Stimulated activated memory B cell treated with anti-CD40 and anti-IgM and Interleukin-4, amounts not matched to agents 10 μg/mL and 1 μg/mL and 100 μg/mL, for 72 hours (primary cell): Measurements from ENCODE around the gene DNAJC27.

Source experiments
- ATAC-seq: fragments of 150-1000 bp; cut with Tn5 transposase; 2 replicates; pipeline ENCODE4 v1.10.0; 2021
- H3K27ac Mint-ChIP-seq: one replicate; pipeline ENCODE4 v1.8.0; 2022; ENCODE audit warnings: mild to moderate bottlenecking, mixed read lengths
- H3K27me3 Mint-ChIP-seq: one replicate; pipeline ENCODE4 v1.8.0; 2022; ENCODE audit warnings: mixed read lengths
- H3K36me3 Mint-ChIP-seq: one replicate; pipeline ENCODE4 v1.8.0; 2022; ENCODE audit warnings: mixed read lengths
- H3K4me1 Mint-ChIP-seq: one replicate; pipeline ENCODE4 v1.8.0; 2022; ENCODE audit warnings: mixed read lengths
- H3K4me3 Mint-ChIP-seq: one replicate; pipeline ENCODE4 v1.8.0; 2022; ENCODE audit warnings: mild to moderate bottlenecking, moderate library complexity, mixed read lengths
- H3K9me3 Mint-ChIP-seq: one replicate; pipeline ENCODE4 v1.8.0; 2022; ENCODE audit warnings: mixed read lengths

Gene DNAJC27

GRCh38 chr2:24912523-24912922 is 59.2 kb downstream of the DNAJC27 start:
- ATAC-seq = no peak
- H3K4me3 Mint-ChIP-seq = no peak overlapping the region
- no peaks in the 10 kb centered on the region for H3K9me3 Mint-ChIP-seq
- peaks cover 51% of the 10 kb centered on the region for H3K36me3 Mint-ChIP-seq
- H3K27me3 Mint-ChIP-seq = no peaks in the 10 kb centered on the region
- H3K27ac Mint-ChIP-seq = no peak overlapping the region
- H3K4me1 Mint-ChIP-seq = peaks cover 25% of the 10 kb centered on the region

- H3K9me3 Mint-ChIP-seq = no peaks in the 10 kb centered on the region
- H3K27ac Mint-ChIP-seq = no peak overlapping the region
- H3K4me3 Mint-ChIP-seq = no peak overlapping the region
- H3K36me3 Mint-ChIP-seq = peaks cover 51% of the 10 kb centered on the region
- H3K27me3 Mint-ChIP-seq = no peaks in the 10 kb centered on the region
- no peak for ATAC-seq
- peaks cover 17% of the 10 kb centered on the region for H3K4me1 Mint-ChIP-seq
Observed at GRCh38 chr2:24910245-24910644, 61.5 kb downstream of the DNAJC27 start.

- Mint-ChIP-seq H3K4me3 (no peak overlapping the region), H3K9me3 (no peaks in the 10 kb centered on the region), H3K4me1 (peaks cover 13% of the 10 kb centered on the region), H3K36me3 (peaks cover 46% of the 10 kb centered on the region), H3K27ac (no peak overlapping the region), H3K27me3 (no peaks in the 10 kb centered on the region)
- ATAC-seq = no peak
Observed at GRCh38 chr2:24909555-24910177, 62.1 kb downstream of the DNAJC27 start.

GRCh38 chr2:24908461-24908901 is 63.3 kb downstream of the DNAJC27 start:
- ATAC-seq = no peak
- Mint-ChIP-seq H3K36me3 (peaks cover 43% of the 10 kb centered on the region), H3K4me1 (peaks cover 5% of the 10 kb centered on the region), H3K27ac (no peak overlapping the region), H3K27me3 (no peaks in the 10 kb centered on the region), H3K9me3 (no peaks in the 10 kb centered on the region), H3K4me3 (no peak overlapping the region)

GRCh38 chr2:24907116-24907515 is 64.6 kb downstream of the DNAJC27 start:
- H3K36me3 Mint-ChIP-seq = peaks cover 44% of the 10 kb centered on the region
- ATAC-seq = no peak
- no peak overlapping the region for H3K4me3 Mint-ChIP-seq
- no peaks in the 10 kb centered on the region for H3K9me3 Mint-ChIP-seq
- H3K27ac Mint-ChIP-seq = no peak overlapping the region
- H3K27me3 Mint-ChIP-seq = no peaks in the 10 kb centered on the region
- peaks cover 4% of the 10 kb centered on the region for H3K4me1 Mint-ChIP-seq

- no peak overlapping the region for H3K27ac Mint-ChIP-seq
- peaks cover 40% of the 10 kb centered on the region for H3K36me3 Mint-ChIP-seq
- H3K4me3 Mint-ChIP-seq = no peak overlapping the region
- H3K9me3 Mint-ChIP-seq = no peaks in the 10 kb centered on the region
- no peaks in the 10 kb centered on the region for H3K4me1 Mint-ChIP-seq
- no peak for ATAC-seq
- H3K27me3 Mint-ChIP-seq = no peaks in the 10 kb centered on the region
Observed at GRCh38 chr2:24906466-24906865, 65.3 kb downstream of the DNAJC27 start.

- Mint-ChIP-seq H3K4me3 (no peak overlapping the region), H3K4me1 (no peaks in the 10 kb centered on the region), H3K9me3 (no peaks in the 10 kb centered on the region), H3K27me3 (no peaks in the 10 kb centered on the region), H3K36me3 (peaks cover 29% of the 10 kb centered on the region), H3K27ac (no peak overlapping the region)
- ATAC-seq = no peak
Observed at GRCh38 chr2:24903161-24904103, 68.3 kb downstream of the DNAJC27 start.

GRCh38 chr2:24899361-24899910 is 72.3 kb downstream of the DNAJC27 start:
- Mint-ChIP-seq H3K27me3 (no peaks in the 10 kb centered on the region), H3K4me1 (no peaks in the 10 kb centered on the region), H3K27ac (peak overlapping the region; percentile 4), H3K36me3 (peaks cover 68% of the 10 kb centered on the region), H3K9me3 (peaks cover 19% of the 10 kb centered on the region), H3K4me3 (no peak overlapping the region)
- no peak for ATAC-seq

GRCh38 chr2:24898122-24899109 is 73.3 kb downstream of the DNAJC27 start:
- H3K27me3 Mint-ChIP-seq = no peaks in the 10 kb centered on the region
- no peak overlapping the region for H3K4me3 Mint-ChIP-seq
- peaks cover 71% of the 10 kb centered on the region for H3K36me3 Mint-ChIP-seq
- H3K27ac Mint-ChIP-seq = no peak overlapping the region
- H3K4me1 Mint-ChIP-seq = no peaks in the 10 kb centered on the region
- ATAC-seq = no peak
- H3K9me3 Mint-ChIP-seq = peaks cover 23% of the 10 kb centered on the region

- Mint-ChIP-seq H3K27me3 (no peaks in the 10 kb centered on the region), H3K27ac (no peak overlapping the region), H3K36me3 (peaks cover 62% of the 10 kb centered on the region)
Observed at GRCh38 chr2:24894750-24895149, 77.0 kb downstream of the DNAJC27 start.

GRCh38 chr2:24893934-24894333 is 77.8 kb downstream of the DNAJC27 start:
- H3K9me3 Mint-ChIP-seq = peaks cover 26% of the 10 kb centered on the region
- no peak overlapping the region for H3K4me3 Mint-ChIP-seq
- no peaks in the 10 kb centered on the region for H3K4me1 Mint-ChIP-seq
- no peaks in the 10 kb centered on the region for H3K27me3 Mint-ChIP-seq
- ATAC-seq = no peak
- no peak overlapping the region for H3K27ac Mint-ChIP-seq
- H3K36me3 Mint-ChIP-seq = peaks cover 56% of the 10 kb centered on the region

More at GRCh38 chr2:24894750-24895149, 77.0 kb downstream of the DNAJC27 start:
- no peak for ATAC-seq
- Mint-ChIP-seq H3K9me3 (peaks cover 26% of the 10 kb centered on the region), H3K4me3 (no peak overlapping the region), H3K4me1 (no peaks in the 10 kb centered on the region)
